ENCODE results near the gene SAG. TPM values are rescaled to one million over a fixed set of nuclear protein-coding genes. Genes with fewer than 3 reads are reported as not detected.

SAG gene
- total RNA-seq, 2 experiments from 2014 or later, result not detected

GRCh38 chr2:233338046-233338445, 30.4 kb downstream of the SAG start:
- H3K9me3 Mint-ChIP-seq, result no peaks in the 10 kb centered on the region
- TF ChIP-seq, protein P1, sequence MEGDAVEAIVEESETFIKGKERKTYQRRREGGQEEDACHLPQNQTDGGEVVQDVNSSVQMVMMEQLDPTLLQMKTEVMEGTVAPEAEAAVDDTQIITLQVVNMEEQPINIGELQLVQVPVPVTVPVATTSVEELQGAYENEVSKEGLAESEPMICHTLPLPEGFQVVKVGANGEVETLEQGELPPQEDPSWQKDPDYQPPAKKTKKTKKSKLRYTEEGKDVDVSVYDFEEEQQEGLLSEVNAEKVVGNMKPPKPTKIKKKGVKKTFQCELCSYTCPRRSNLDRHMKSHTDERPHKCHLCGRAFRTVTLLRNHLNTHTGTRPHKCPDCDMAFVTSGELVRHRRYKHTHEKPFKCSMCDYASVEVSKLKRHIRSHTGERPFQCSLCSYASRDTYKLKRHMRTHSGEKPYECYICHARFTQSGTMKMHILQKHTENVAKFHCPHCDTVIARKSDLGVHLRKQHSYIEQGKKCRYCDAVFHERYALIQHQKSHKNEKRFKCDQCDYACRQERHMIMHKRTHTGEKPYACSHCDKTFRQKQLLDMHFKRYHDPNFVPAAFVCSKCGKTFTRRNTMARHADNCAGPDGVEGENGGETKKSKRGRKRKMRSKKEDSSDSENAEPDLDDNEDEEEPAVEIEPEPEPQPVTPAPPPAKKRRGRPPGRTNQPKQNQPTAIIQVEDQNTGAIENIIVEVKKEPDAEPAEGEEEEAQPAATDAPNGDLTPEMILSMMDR (IDR thresholded peaks at IDR 0.05), result no peak
- H3K36me3 Mint-ChIP-seq (ENCODE audit: low read depth), result no peaks in the 10 kb centered on the region
- H3K4me3 Mint-ChIP-seq, result no peak overlapping the region
- no peak overlapping the region for H3K27ac Mint-ChIP-seq
- no peaks in the 10 kb centered on the region for H3K27me3 Mint-ChIP-seq
- DNase-seq (no peak), ATAC-seq (no peak)
- peaks cover 23% of the 10 kb centered on the region for H3K4me1 Mint-ChIP-seq (ENCODE audit: low read depth)
- POLR2A ChIA-PET, result no interaction called here
- CTCF ChIA-PET, result interaction anchor here (1.2 kb wide), 1 partner anchor 49 kb away, joined by 3 read pairs; no protein-coding TSS in a partner anchor
- intact Hi-C loops (cut with micrococcal nuclease), result no loop called here

GRCh38 chr2:233338812-233339368, 31.3 kb downstream of the SAG start:
- Mint-ChIP-seq H3K4me1 (ENCODE audit: low read depth) (peaks cover 16% of the 10 kb centered on the region), H3K4me3 (no peak overlapping the region)
- no peak for DNase-seq

DNA sequence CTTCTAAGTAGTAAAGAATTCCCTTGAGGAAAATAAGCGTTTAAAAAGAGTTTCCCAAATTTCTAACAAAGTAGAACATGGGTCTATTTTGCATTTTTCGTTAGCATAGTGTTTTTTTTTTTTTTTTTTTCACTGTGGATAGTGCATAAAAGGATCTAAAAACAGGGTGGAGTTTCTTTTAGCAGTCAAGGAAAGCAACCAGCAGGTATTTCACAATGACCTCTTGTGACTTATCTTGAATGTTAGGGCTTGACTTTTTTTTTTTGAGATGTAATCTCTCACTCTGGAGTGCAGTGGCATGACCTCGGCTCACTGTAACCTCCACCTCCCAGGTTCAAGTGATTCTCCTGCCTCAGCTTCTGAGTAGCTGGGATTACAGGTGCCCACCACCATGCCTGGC, 31.8 kb downstream of the SAG start:
- intact Hi-C loops (cut with micrococcal nuclease), result no loop called here
- ChIA-PET CTCF (no interaction called here), POLR2A (no interaction called here)
- Mint-ChIP-seq H3K36me3 (ENCODE audit: low read depth) (no peaks in the 10 kb centered on the region), H3K4me3 (no peak overlapping the region), H3K4me1 (ENCODE audit: low read depth) (peaks cover 14% of the 10 kb centered on the region), H3K9me3 (no peaks in the 10 kb centered on the region), H3K27me3 (no peaks in the 10 kb centered on the region), H3K27ac (no peak overlapping the region)
- ATAC-seq, result no peak
- TF ChIP-seq, protein P1 (IDR thresholded peaks at IDR 0.05), result no peak
- no peak for DNase-seq

More at GRCh38 chr2:233338812-233339368, 31.3 kb downstream of the SAG start:
- Mint-ChIP-seq H3K27ac (no peak overlapping the region), H3K9me3 (no peaks in the 10 kb centered on the region), H3K36me3 (ENCODE audit: low read depth) (no peaks in the 10 kb centered on the region), H3K27me3 (no peaks in the 10 kb centered on the region)
- intact Hi-C loops (cut with micrococcal nuclease), result no loop called here
- no peak for ATAC-seq
- ChIA-PET CTCF (interaction anchor here (0.9 kb wide), 1 partner anchor 11 kb away, joined by 3 read pairs; no protein-coding TSS in a partner anchor), POLR2A (no interaction called here)
- TF ChIP-seq, protein P1 (IDR thresholded peaks at IDR 0.05), result no peak

- TF ChIP-seq, protein P1 (IDR thresholded peaks at IDR 0.05), result no peak
- Mint-ChIP-seq H3K4me3 (no peak overlapping the region), H3K27me3 (no peaks in the 10 kb centered on the region), H3K4me1 (ENCODE audit: low read depth) (peaks cover 7% of the 10 kb centered on the region), H3K9me3 (no peaks in the 10 kb centered on the region), H3K27ac (no peak overlapping the region), H3K36me3 (ENCODE audit: low read depth) (no peaks in the 10 kb centered on the region)
- no peak for ATAC-seq
- no peak for DNase-seq
- intact Hi-C loops (cut with micrococcal nuclease), result no loop called here
- ChIA-PET POLR2A (no interaction called here), CTCF (interaction anchor here (1.4 kb wide), 1 partner anchor 9 kb away, joined by 4 read pairs; no protein-coding TSS in a partner anchor)
Measured at GRCh38 chr2:233341296-233341695, 33.7 kb downstream of the SAG start.

- TF ChIP-seq, protein P1 (IDR thresholded peaks at IDR 0.05), result no peak
- POLR2A ChIA-PET, result no interaction called here
- no peaks in the 10 kb centered on the region for H3K27me3 Mint-ChIP-seq
- DNase-seq (no peak), ATAC-seq (no peak)
- no peak overlapping the region for H3K4me3 Mint-ChIP-seq
- intact Hi-C loops (cut with micrococcal nuclease), result no loop called here
- H3K36me3 Mint-ChIP-seq (ENCODE audit: low read depth), result no peaks in the 10 kb centered on the region
- no peak overlapping the region for H3K27ac Mint-ChIP-seq
- CTCF ChIA-PET, result interaction anchor here (2.7 kb wide), 1 partner anchor 11 kb away, joined by 18 read pairs; the partner anchor contains the start of gene DGKD
- peaks cover 7% of the 10 kb centered on the region for H3K4me1 Mint-ChIP-seq (ENCODE audit: low read depth)
- H3K9me3 Mint-ChIP-seq, result no peaks in the 10 kb centered on the region
Measured at GRCh38 chr2:233342301-233342700, 34.7 kb downstream of the SAG start.
